ENCODE results near the gene PRDM16. TPM values are rescaled to one million over a fixed set of nuclear protein-coding genes. Genes with fewer than 3 reads are reported as not detected.

The PRDM16 gene
- total and polyA plus RNA-seq, 2 of the 13 experiments (the other 11 are each of a cell fraction or from before 2014, with no cell fraction given), result 0.15 to 0.81 TPM

- TF ChIP-seq HNF1A (IDR thresholded peaks at IDR 0.05; ENCODE audit: low read depth), result no peak
- no peak for TF ChIP-seq HNF1A (CRISPR knock-in tag; IDR thresholded peaks at IDR 0.05; ENCODE audit: borderline replicate concordance)
- TF ChIP-seq MEIS1 (CRISPR knock-in tag; IDR thresholded peaks at IDR 0.05; ENCODE audit: borderline replicate concordance), result no peak
- TF ChIP-seq PCBP1 (IDR thresholded peaks at IDR 0.05; ENCODE audit: borderline replicate concordance, low read depth, low read length), result no peak
- no peak for TF ChIP-seq ZNF83 (CRISPR knock-in tag; IDR thresholded peaks at IDR 0.05; ENCODE audit: borderline replicate concordance)
- TF ChIP-seq CENPBD1 (CRISPR knock-in tag; IDR thresholded peaks at IDR 0.05; ENCODE audit: borderline replicate concordance, low read depth), result no peak
- no peak for TF ChIP-seq ZFYVE20 (CRISPR knock-in tag; IDR thresholded peaks at IDR 0.05; ENCODE audit: borderline replicate concordance, low read depth)
- TF ChIP-seq AKAP8 (CRISPR knock-in tag; IDR thresholded peaks at IDR 0.05), result no peak
- TF ChIP-seq ZNF577 (CRISPR knock-in tag; IDR thresholded peaks at IDR 0.05; ENCODE audit: borderline replicate concordance, low read depth), result no peak
- no peak for TF ChIP-seq NPAS2 (CRISPR knock-in tag; IDR thresholded peaks at IDR 0.05; ENCODE audit: borderline replicate concordance)
- TF ChIP-seq, protein P1, sequence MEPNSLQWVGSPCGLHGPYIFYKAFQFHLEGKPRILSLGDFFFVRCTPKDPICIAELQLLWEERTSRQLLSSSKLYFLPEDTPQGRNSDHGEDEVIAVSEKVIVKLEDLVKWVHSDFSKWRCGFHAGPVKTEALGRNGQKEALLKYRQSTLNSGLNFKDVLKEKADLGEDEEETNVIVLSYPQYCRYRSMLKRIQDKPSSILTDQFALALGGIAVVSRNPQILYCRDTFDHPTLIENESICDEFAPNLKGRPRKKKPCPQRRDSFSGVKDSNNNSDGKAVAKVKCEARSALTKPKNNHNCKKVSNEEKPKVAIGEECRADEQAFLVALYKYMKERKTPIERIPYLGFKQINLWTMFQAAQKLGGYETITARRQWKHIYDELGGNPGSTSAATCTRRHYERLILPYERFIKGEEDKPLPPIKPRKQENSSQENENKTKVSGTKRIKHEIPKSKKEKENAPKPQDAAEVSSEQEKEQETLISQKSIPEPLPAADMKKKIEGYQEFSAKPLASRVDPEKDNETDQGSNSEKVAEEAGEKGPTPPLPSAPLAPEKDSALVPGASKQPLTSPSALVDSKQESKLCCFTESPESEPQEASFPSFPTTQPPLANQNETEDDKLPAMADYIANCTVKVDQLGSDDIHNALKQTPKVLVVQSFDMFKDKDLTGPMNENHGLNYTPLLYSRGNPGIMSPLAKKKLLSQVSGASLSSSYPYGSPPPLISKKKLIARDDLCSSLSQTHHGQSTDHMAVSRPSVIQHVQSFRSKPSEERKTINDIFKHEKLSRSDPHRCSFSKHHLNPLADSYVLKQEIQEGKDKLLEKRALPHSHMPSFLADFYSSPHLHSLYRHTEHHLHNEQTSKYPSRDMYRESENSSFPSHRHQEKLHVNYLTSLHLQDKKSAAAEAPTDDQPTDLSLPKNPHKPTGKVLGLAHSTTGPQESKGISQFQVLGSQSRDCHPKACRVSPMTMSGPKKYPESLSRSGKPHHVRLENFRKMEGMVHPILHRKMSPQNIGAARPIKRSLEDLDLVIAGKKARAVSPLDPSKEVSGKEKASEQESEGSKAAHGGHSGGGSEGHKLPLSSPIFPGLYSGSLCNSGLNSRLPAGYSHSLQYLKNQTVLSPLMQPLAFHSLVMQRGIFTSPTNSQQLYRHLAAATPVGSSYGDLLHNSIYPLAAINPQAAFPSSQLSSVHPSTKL (CRISPR knock-in tag; IDR thresholded peaks at IDR 0.05), result peak; percentile 49; the same call in 1 of the 2 replicates
- TF ChIP-seq GATAD2A (CRISPR knock-in tag; IDR thresholded peaks at IDR 0.05), result peak; percentile 55; the same call in 1 of the 2 replicates
- TF ChIP-seq DMAP1 (CRISPR knock-in tag; IDR thresholded peaks at IDR 0.05), result no peak; the same call in 1 of the 2 replicates
- TF ChIP-seq PRMT3 (CRISPR knock-in tag; IDR thresholded peaks at IDR 0.05; ENCODE audit: borderline replicate concordance, low read depth), result no peak
Observed at GRCh38 chr1:3292051-3292722, 223.2 kb downstream of the PRDM16 start (continued).
